Psoas muscle (tissue), 8 donors: ENCODE results near the gene INPP5J. TPM values are rescaled to one million over a fixed set of nuclear protein-coding genes. Genes with fewer than 3 reads are reported as not detected.

Experiments
- ATAC-seq, 4 donors: fragments of 200-7000 bp; cut with Tn5 transposase; one replicate each; pipeline ENCODE4 v1.9.1; 2020; ENCODE audit warnings: moderate library complexity in 3 of 4, mild to moderate bottlenecking in 2 of 4
- DNase-seq, 2 donors: peaks; one replicate each; pipeline ENCODE4 v3.0.0-alpha.2; 2020
- H3K27ac ChIP-seq: fragments of 200-600 bp; one replicate; pipeline ENCODE4 v1.8.0; 2022
- H3K27me3 ChIP-seq, 3 donors: fragments of 200-600 bp in 1 of 3; one replicate each; pipeline versions ENCODE4 v1.6.1 to v1.8.0; 2013 to 2022; ENCODE audit warnings: low read length in 2 of 3, mild to moderate bottlenecking in 2 of 3, moderate library complexity in 1 of 3; ENCODE audit not compliant: insufficient read depth in 3 of 3
- H3K36me3 ChIP-seq, 2 donors: fragments of 200-600 bp in 1 of 2; one replicate each; pipeline versions ENCODE4 v1.6.1 to v1.8.0; 2013 to 2022; ENCODE audit warnings: low read depth in 1 of 2, mild to moderate bottlenecking in 1 of 2, moderate library complexity in 1 of 2; ENCODE audit not compliant: insufficient read depth in 1 of 2
- H3K4me1 ChIP-seq: fragments of 200-600 bp; one replicate; pipeline ENCODE4 v1.8.0; 2022
- H3K4me3 ChIP-seq: fragments of 200-600 bp; one replicate; pipeline ENCODE4 v1.8.0; 2022; ENCODE audit warnings: mild to moderate bottlenecking
- H3K9me3 ChIP-seq: fragments of 200-600 bp; one replicate; pipeline ENCODE4 v1.8.0; 2022
- WGBS, 3 donors: extraction: QIAGEN DNeasy Blood & Tissue Kit; methylation state at CpG; one replicate each; pipeline versions ENCODE4 v1.1.6 to v1.1.7; 2013; 5-methylcytosine and 5-hydroxymethylcytosine counted together
- intact Hi-C, 2 donors: fragments of 100-400 bp; cut with DNase I; formaldehyde crosslinking; loops; one replicate each; pipeline versions ENCODE4 v1.11.0 to v1.14.2; 2022
- polyA plus RNA-seq, 3 donors: library from polyadenylated mRNA; stranded (reverse); fragments of 200-250 nt; gene quantifications; one replicate each; pipeline ENCODE4 v1.2.3, GENCODE V29; 2013
- total RNA-seq, 4 donors: library from RNA; stranded (reverse); fragmentation: NEBNext Ultra II Directional in 2 of 4; extraction: Animal tissue kit (Norgen Biotek cat#: 25700) in 2 of 4; gene quantifications; one replicate each; pipeline versions ENCODE4 v1.2.1 to v1.2.4, GENCODE V29; 2021 to 2023
- TF ChIP-seq, protein P1 (sequence below): fragments of 200-600 bp; IDR thresholded peaks from one replicate; pipeline ENCODE4 v1.8.0; 2022; ENCODE audit warnings: antibody characterized with exemption
- donor health status: healthy with polysubstance abuse.
- donor health status: DM: no; HTN: no; CAD: no; lungs with moderate emphysema.
- donor health status: Bipolar disorder and iron deficiency.
- donor health status: healthy.
- donor health status: DM: yes; HTN: yes; CAD: no.
- donor health status: DM: no; HTN: no; CAD: no.
- donor health status: DM: no; HTN: no; CAD: no.
- donor health status: DM: yes; HTN: yes; CAD: no.

Gene INPP5J
- total and polyA plus RNA-seq, 7 donors = 0.14 to 4.4 (median 1.3) TPM

DNA sequence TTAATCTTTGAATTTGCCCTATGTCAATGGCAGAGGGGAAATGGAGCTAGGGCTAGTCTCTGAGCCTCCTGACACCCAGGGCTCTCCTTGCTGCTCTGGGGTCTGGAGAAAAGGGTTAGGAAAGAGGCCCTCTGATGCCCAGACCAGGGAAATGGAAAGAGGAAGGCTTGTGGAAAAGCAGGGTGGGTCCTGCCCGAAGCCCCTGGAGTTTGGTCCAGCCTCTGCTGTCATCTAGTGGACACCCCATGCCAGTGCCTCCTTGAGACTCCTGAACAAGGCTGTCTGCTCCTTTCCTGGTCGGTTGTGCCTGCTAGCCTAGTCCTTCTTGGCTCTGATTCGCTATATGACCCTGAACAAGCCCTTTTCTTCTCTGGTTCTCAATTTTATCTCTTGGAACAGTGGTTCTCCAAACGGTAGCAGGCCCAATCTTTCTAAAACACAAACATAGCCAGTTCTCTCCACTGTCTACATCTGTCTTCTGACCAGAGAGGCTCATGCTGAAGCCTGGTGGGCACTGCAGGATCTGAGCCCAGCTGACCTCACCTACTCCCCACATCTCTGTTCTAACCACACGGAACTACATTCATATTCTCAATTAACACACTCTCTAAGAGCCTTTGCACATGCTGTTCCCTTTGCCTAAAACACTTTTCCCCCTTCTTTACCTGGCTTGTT, 26.3 kb downstream of the INPP5J start:
- H3K36me3 ChIP-seq = no peaks in the 10 kb centered on the region
- H3K4me1 ChIP-seq = no peaks in the 10 kb centered on the region
- H3K9me3 ChIP-seq = no peaks in the 10 kb centered on the region
- 11 to 18% (median 11%) methylated on average over 5 of the region's 5 CpGs for WGBS, 3 donors
- DNase-seq (peak; percentile 66 to 80), ATAC-seq (peak; percentile 93 to 96 (median 94))
- TF ChIP-seq, protein P1, sequence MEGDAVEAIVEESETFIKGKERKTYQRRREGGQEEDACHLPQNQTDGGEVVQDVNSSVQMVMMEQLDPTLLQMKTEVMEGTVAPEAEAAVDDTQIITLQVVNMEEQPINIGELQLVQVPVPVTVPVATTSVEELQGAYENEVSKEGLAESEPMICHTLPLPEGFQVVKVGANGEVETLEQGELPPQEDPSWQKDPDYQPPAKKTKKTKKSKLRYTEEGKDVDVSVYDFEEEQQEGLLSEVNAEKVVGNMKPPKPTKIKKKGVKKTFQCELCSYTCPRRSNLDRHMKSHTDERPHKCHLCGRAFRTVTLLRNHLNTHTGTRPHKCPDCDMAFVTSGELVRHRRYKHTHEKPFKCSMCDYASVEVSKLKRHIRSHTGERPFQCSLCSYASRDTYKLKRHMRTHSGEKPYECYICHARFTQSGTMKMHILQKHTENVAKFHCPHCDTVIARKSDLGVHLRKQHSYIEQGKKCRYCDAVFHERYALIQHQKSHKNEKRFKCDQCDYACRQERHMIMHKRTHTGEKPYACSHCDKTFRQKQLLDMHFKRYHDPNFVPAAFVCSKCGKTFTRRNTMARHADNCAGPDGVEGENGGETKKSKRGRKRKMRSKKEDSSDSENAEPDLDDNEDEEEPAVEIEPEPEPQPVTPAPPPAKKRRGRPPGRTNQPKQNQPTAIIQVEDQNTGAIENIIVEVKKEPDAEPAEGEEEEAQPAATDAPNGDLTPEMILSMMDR = peak; percentile 96
- intact Hi-C loops = loop anchor here (2.0 to 10.0 kb wide), 6 partner anchors 37 to 384 kb away; partner anchors contain the start of gene SELENOM (in 1 of the 2)
- H3K27ac ChIP-seq = peak overlapping the region; percentile 53
- H3K4me3 ChIP-seq = no peak overlapping the region
- no peaks in the 10 kb centered on the region for H3K27me3 ChIP-seq

DNA sequence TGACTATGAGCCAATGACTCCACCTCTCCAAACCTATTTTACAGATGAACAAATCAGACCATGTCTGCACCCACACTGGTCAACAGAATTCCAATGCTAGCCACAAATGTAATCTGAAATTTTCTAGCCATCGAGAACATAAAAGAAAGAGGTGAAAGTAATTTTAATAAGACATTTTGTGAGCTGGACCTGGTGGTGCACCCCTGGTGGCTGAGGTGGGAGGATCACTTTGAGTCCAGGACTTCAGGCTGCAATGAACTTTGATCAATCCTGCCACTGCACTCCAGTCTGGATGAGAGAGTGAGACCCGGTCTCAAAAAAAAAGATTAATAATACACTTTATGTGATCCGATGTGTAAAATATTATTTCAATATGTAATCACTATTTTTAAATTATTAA, 27.8 kb downstream of the INPP5J start:
- H3K36me3 ChIP-seq = no peaks in the 10 kb centered on the region
- ATAC-seq (no peak), DNase-seq (no peak)
- intact Hi-C loops = no loop called here
- no peaks in the 10 kb centered on the region for H3K27me3 ChIP-seq
- TF ChIP-seq, protein P1 = no peak
- 75 to 91% (median 87%) methylated on average over 3 of the region's 3 CpGs for WGBS, 3 donors
- no peaks in the 10 kb centered on the region for H3K9me3 ChIP-seq
- no peaks in the 10 kb centered on the region for H3K4me1 ChIP-seq
- H3K4me3 ChIP-seq = no peak overlapping the region
- no peak overlapping the region for H3K27ac ChIP-seq

DNA sequence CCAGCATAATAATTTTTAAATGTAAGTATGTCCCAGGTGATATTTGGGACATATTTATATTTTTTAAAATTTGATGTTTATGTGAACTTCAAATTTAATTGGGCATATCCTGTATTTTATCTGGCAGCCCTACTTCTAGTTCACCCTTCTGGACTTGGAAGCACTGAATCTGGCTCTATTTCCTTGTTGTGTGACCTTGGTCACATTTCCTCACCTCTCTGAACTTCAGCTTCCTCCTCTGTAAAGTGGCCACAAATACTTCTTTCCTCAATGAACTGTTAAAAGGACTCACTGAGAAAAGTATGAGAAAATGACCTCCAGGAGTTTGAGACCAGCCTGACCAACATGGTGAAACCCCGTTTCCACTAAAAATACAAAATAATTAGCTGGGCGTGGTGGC, 29.1 kb downstream of the INPP5J start:
- TF ChIP-seq, protein P1 = no peak
- Histone ChIP-seq H3K9me3 (no peaks in the 10 kb centered on the region), H3K4me1 (no peaks in the 10 kb centered on the region), H3K36me3 (no peaks in the 10 kb centered on the region), H3K27me3 (no peaks in the 10 kb centered on the region), H3K4me3 (no peak overlapping the region), H3K27ac (no peak overlapping the region)
- no peak for ATAC-seq
- no peak for DNase-seq
- 89 to 95% (median 91%) methylated on average over 2 of the region's 2 CpGs for WGBS, 3 donors
- intact Hi-C loops = no loop called here

DNA sequence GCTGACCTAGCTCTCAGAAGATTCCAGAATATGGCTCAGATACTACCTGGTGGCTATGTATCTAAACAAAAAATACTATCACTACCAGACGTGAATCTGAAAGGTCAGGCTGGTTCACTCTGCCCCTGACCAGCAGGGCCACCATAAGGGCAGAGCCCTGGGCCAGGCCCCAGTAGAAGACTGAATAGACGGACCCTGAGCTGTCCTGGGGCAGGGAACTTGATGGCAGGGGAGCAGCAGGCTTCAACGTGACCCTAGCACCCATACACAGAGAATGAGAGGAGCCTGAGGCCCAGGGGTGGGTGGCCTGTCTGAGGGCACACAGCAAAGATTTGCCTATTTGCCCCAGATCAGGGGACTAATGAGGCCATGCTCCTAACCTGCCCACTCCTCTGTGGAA, 30.6 kb downstream of the INPP5J start:
- no peak overlapping the region for H3K4me3 ChIP-seq

More for the DNA sequence above, 30.6 kb downstream of the INPP5J start:
- 78 to 79% (median 78%) methylated on average over 3 of the region's 3 CpGs for WGBS, 3 donors
- no peak for DNase-seq
- Histone ChIP-seq H3K27ac (no peak overlapping the region), H3K4me1 (no peaks in the 10 kb centered on the region), H3K9me3 (no peaks in the 10 kb centered on the region), H3K36me3 (no peaks in the 10 kb centered on the region), H3K27me3 (no peaks in the 10 kb centered on the region)
- ATAC-seq = no peak
- TF ChIP-seq, protein P1 = no peak
- intact Hi-C loops = no loop called here
